Umbilical cord (tissue), 2 donors: ENCODE measurements around the gene SNTB2. TPM values are rescaled to one million over a fixed set of nuclear protein-coding genes. Genes with fewer than 3 reads are reported as not detected.
"Not testable (repeated sequence)": the region's sequence is repeated elsewhere in the genome, so short reads cannot be mapped to it uniquely, and the experiment has no call there.

ENCODE experiments used
- DNase-seq: peaks from one replicate; pipeline ENCODE4 v3.0.0-alpha.2; 2015; ENCODE audit warnings: low spot score
- total RNA-seq: library from RNA; depleted of rRNA; stranded (reverse); fragments of >200 nt; gene quantifications from one replicate; pipeline ENCODE4 v1.2.3, GENCODE V29; 2014; ENCODE audit warnings: low replicate concordance; ENCODE audit not compliant: insufficient read depth

SNTB2 gene
- total RNA-seq, 1 donor from 2014 or later: 174 TPM

- no peak for DNase-seq
Measured at GRCh38 chr16:69233124-69233523, 46.2 kb downstream of the SNTB2 start.

GRCh38 chr16:69234460-69234859 is 47.5 kb downstream of the SNTB2 start:
- no peak for DNase-seq

GRCh38 chr16:69236319-69236718 is 49.4 kb downstream of the SNTB2 start:
- DNase-seq: no peak

- DNase-seq: no peak
Measured at GRCh38 chr16:69237296-69237695, 50.3 kb downstream of the SNTB2 start.

- DNase-seq: no peak
Measured at GRCh38 chr16:69239851-69240250, 52.9 kb downstream of the SNTB2 start.

- peak; percentile 27 for DNase-seq
Measured at GRCh38 chr16:69240331-69240730, 53.4 kb downstream of the SNTB2 start.

GRCh38 chr16:69241926-69242325 is 55.0 kb downstream of the SNTB2 start:
- DNase-seq: peak; percentile 78

GRCh38 chr16:69243479-69243878 is 56.5 kb downstream of the SNTB2 start:
- DNase-seq: peak; percentile 88

GRCh38 chr16:69244336-69244735 is 57.4 kb downstream of the SNTB2 start:
- no peak for DNase-seq

GRCh38 chr16:69250081-69250480 is 63.1 kb downstream of the SNTB2 start:
- DNase-seq: peak; percentile 33

- DNase-seq: peak; percentile 76
Measured at GRCh38 chr16:69253870-69254341, 66.9 kb downstream of the SNTB2 start.

GRCh38 chr16:69259428-69259764 is 72.4 kb downstream of the SNTB2 start:
- DNase-seq: not testable (repeated sequence)

GRCh38 chr16:69260019-69260418 is 73.1 kb downstream of the SNTB2 start:
- no peak for DNase-seq

GRCh38 chr16:69260506-69260905 is 73.5 kb downstream of the SNTB2 start:
- DNase-seq: no peak

- no peak for DNase-seq
Measured at GRCh38 chr16:69266334-69267063, 79.5 kb downstream of the SNTB2 start.

GRCh38 chr16:69267633-69268032 is 80.7 kb downstream of the SNTB2 start:
- no peak for DNase-seq

GRCh38 chr16:69270395-69270794 is 83.4 kb downstream of the SNTB2 start:
- DNase-seq: no peak

- no peak for DNase-seq
Measured at GRCh38 chr16:69270831-69271230, 83.9 kb downstream of the SNTB2 start.

GRCh38 chr16:69273009-69273408 is 86.0 kb downstream of the SNTB2 start:
- no peak for DNase-seq

GRCh38 chr16:69274699-69275235 is 87.8 kb downstream of the SNTB2 start:
- no peak for DNase-seq

- DNase-seq: peak; percentile 96
Measured at GRCh38 chr16:69276148-69277115, 89.5 kb downstream of the SNTB2 start.

GRCh38 chr16:69277413-69277812 is 90.4 kb downstream of the SNTB2 start:
- no peak for DNase-seq
